Neural cell (in vitro differentiated cells): ENCODE data around the gene RABL6.

Experiments used
- EZH2 ChIP-seq: fragments of 200-600, 300-800 bp; shearing (Covaris generic), sonication (generic); IDR thresholded peaks from 2 replicates; pipeline ENCODE4 v1.6.1; 2014; ENCODE audit warnings: antibody characterized with exemption, low read length, borderline replicate concordance, mild to moderate bottlenecking; ENCODE audit not compliant: insufficient read depth, poor library complexity, severe bottlenecking
- POLR2AphosphoS5 ChIP-seq: IDR thresholded peaks from 2 replicates; pipeline ENCODE4 v1.6.1; 2012
- RAD21 ChIP-seq: fragments of 450-650 bp; conservative IDR thresholded peaks from 2 replicates; pipeline ENCODE4 v1.6.1; 2014; ENCODE audit warnings: antibody characterized with exemption, mild to moderate bottlenecking, moderate library complexity
- SMC3 ChIP-seq: fragments of 450-650 bp; conservative IDR thresholded peaks from 2 replicates; pipeline ENCODE4 v1.6.1; 2014; ENCODE audit warnings: antibody characterized with exemption, mild to moderate bottlenecking, moderate library complexity; ENCODE audit not compliant: poor library complexity
- TAF1 ChIP-seq: IDR thresholded peaks from 2 replicates; pipeline ENCODE4 v1.6.1; 2012; ENCODE audit warnings: low read depth
- TF ChIP-seq, protein P1 (sequence below): fragments of 450-650 bp; IDR thresholded peaks from 2 replicates; pipeline ENCODE4 v1.5.1; 2014; ENCODE audit warnings: antibody characterized with exemption, mild to moderate bottlenecking, moderate library complexity; ENCODE audit not compliant: poor library complexity, severe bottlenecking
- TF ChIP-seq, protein P2 (sequence below): IDR thresholded peaks from 2 replicates; pipeline ENCODE4 v1.6.1; 2012; ENCODE audit warnings: borderline replicate concordance

DNA sequence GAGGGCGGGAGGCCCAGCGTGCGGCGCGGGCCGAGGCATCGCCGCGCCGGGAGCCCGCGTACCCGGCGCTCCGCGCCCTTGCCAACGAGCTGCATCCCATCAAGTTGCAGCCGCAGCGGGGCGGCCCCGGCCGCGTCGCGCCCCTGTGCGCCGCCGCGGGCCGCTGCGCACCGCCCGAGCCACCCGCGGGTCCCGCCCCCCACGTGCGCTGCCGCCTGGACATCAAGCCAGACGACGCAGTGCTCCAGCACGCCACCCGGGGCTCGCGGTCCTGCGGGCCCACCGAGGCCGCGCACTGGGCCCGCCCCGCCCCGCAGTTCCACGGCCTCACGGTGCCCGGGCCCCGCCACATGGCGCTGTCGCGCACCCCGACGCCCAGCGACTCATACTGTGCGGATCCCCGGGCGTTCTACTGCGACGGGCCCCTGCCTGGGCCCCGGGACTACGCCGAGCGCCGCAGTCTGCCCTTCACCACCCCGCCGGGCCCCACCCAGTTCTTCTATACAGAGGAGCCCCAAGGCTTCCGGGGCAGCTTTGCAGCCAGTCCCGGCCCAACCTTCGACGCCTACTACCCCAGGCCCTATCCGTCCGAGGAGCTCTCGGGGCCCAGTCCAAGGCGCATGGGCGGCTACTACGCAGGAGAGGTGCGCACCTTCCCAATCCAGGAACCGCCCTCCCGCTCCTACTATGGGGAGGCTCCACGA, 37.2 kb downstream of the RABL6 start:
- TF ChIP-seq, protein P1, sequence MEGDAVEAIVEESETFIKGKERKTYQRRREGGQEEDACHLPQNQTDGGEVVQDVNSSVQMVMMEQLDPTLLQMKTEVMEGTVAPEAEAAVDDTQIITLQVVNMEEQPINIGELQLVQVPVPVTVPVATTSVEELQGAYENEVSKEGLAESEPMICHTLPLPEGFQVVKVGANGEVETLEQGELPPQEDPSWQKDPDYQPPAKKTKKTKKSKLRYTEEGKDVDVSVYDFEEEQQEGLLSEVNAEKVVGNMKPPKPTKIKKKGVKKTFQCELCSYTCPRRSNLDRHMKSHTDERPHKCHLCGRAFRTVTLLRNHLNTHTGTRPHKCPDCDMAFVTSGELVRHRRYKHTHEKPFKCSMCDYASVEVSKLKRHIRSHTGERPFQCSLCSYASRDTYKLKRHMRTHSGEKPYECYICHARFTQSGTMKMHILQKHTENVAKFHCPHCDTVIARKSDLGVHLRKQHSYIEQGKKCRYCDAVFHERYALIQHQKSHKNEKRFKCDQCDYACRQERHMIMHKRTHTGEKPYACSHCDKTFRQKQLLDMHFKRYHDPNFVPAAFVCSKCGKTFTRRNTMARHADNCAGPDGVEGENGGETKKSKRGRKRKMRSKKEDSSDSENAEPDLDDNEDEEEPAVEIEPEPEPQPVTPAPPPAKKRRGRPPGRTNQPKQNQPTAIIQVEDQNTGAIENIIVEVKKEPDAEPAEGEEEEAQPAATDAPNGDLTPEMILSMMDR, result no peak
- TF ChIP-seq EZH2, result no peak
- no peak for TF ChIP-seq SMC3
- no peak for TF ChIP-seq POLR2AphosphoS5
- TF ChIP-seq RAD21, result no peak
- no peak for TF ChIP-seq TAF1
- TF ChIP-seq, protein P2, sequence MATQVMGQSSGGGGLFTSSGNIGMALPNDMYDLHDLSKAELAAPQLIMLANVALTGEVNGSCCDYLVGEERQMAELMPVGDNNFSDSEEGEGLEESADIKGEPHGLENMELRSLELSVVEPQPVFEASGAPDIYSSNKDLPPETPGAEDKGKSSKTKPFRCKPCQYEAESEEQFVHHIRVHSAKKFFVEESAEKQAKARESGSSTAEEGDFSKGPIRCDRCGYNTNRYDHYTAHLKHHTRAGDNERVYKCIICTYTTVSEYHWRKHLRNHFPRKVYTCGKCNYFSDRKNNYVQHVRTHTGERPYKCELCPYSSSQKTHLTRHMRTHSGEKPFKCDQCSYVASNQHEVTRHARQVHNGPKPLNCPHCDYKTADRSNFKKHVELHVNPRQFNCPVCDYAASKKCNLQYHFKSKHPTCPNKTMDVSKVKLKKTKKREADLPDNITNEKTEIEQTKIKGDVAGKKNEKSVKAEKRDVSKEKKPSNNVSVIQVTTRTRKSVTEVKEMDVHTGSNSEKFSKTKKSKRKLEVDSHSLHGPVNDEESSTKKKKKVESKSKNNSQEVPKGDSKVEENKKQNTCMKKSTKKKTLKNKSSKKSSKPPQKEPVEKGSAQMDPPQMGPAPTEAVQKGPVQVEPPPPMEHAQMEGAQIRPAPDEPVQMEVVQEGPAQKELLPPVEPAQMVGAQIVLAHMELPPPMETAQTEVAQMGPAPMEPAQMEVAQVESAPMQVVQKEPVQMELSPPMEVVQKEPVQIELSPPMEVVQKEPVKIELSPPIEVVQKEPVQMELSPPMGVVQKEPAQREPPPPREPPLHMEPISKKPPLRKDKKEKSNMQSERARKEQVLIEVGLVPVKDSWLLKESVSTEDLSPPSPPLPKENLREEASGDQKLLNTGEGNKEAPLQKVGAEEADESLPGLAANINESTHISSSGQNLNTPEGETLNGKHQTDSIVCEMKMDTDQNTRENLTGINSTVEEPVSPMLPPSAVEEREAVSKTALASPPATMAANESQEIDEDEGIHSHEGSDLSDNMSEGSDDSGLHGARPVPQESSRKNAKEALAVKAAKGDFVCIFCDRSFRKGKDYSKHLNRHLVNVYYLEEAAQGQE, result no peak
